ENCODE measurements around the gene KNTC1. TPM values are rescaled to one million over a fixed set of nuclear protein-coding genes. Genes with fewer than 3 reads are reported as not detected.

KNTC1 gene
- total RNA-seq, 1 experiment from 2014 or later = 67.7 TPM

GRCh38 chr12:122656298-122656697 lies 129.2 kb downstream of the KNTC1 start:
- Histone ChIP-seq H3K36me3 (ENCODE audit: low read depth) (no peaks in the 10 kb centered on the region), H3F3A (ENCODE audit: insufficient read depth, low read depth) (peaks cover 7% of the 10 kb centered on the region), H3K27ac (no peak overlapping the region), H3K27me3 (ENCODE audit: insufficient read depth, low read depth) (no peaks in the 10 kb centered on the region), H3K79me2 (ENCODE audit: low read depth) (no peaks in the 10 kb centered on the region), H3K9me3 (ENCODE audit: insufficient read depth, low read depth) (no peaks in the 10 kb centered on the region), H3K4me3 (no peak overlapping the region), H3K4me2 (no peak overlapping the region), H2AFZ (no peak overlapping the region), H4K20me1 (ENCODE audit: insufficient read depth) (no peaks in the 10 kb centered on the region), H3K4me1 (replicated peaks; ENCODE audit: insufficient read depth) (no peaks in the 10 kb centered on the region), H3K9me2 (ENCODE audit: insufficient read depth) (no peaks in the 10 kb centered on the region)
- no peak for DNase-seq
- CTCF ChIA-PET = no interaction called here
- POLR2A ChIA-PET (ENCODE audit: unreplicated experiment) = no interaction called here
- no TSS peak for BruUV-seq (replicated peaks)
- intact Hi-C loops (cut with micrococcal nuclease; ENCODE audit: unreplicated experiment) = no loop called here
- TF ChIP-seq CTCF (conservative IDR thresholded peaks at IDR 0.05) (no peak), EZH2 (IDR thresholded peaks at IDR 0.05; ENCODE audit: low read depth) (no peak)

GRCh38 chr12:122659579-122659978 lies 132.5 kb downstream of the KNTC1 start:
- H3K27ac ChIP-seq = no peak overlapping the region
- no peak overlapping the region for H2AFZ ChIP-seq
- H3K4me2 ChIP-seq = no peak overlapping the region
- DNase-seq = no peak
- ChIA-PET CTCF (interaction anchor here (0.6 kb wide), 1 partner anchor 157 kb away, joined by 7 read pairs; no protein-coding TSS in a partner anchor), POLR2A (ENCODE audit: unreplicated experiment) (no interaction called here)
- no peaks in the 10 kb centered on the region for H3K9me3 ChIP-seq (ENCODE audit: insufficient read depth, low read depth)
- no TSS peak for BruUV-seq (replicated peaks)
- H3F3A ChIP-seq (ENCODE audit: insufficient read depth, low read depth) = no peaks in the 10 kb centered on the region
- H3K36me3 ChIP-seq (ENCODE audit: low read depth) = no peaks in the 10 kb centered on the region
- H3K9me2 ChIP-seq (ENCODE audit: insufficient read depth) = no peaks in the 10 kb centered on the region
- TF ChIP-seq EZH2 (IDR thresholded peaks at IDR 0.05; ENCODE audit: low read depth) = no peak
- TF ChIP-seq CTCF (conservative IDR thresholded peaks at IDR 0.05) = no peak
- H4K20me1 ChIP-seq (ENCODE audit: insufficient read depth) = no peaks in the 10 kb centered on the region
- no peaks in the 10 kb centered on the region for H3K79me2 ChIP-seq (ENCODE audit: low read depth)
- H3K27me3 ChIP-seq (ENCODE audit: insufficient read depth, low read depth) = no peaks in the 10 kb centered on the region
- intact Hi-C loops (cut with micrococcal nuclease; ENCODE audit: unreplicated experiment) = no loop called here
- H3K4me3 ChIP-seq = no peak overlapping the region
- H3K4me1 ChIP-seq (replicated peaks; ENCODE audit: insufficient read depth) = no peaks in the 10 kb centered on the region

GRCh38 chr12:122661246-122661645 lies 134.2 kb downstream of the KNTC1 start:
- Histone ChIP-seq H3K27ac (no peak overlapping the region), H3K36me3 (ENCODE audit: low read depth) (no peaks in the 10 kb centered on the region), H3F3A (ENCODE audit: insufficient read depth, low read depth) (no peaks in the 10 kb centered on the region), H4K20me1 (ENCODE audit: insufficient read depth) (no peaks in the 10 kb centered on the region), H3K27me3 (ENCODE audit: insufficient read depth, low read depth) (no peaks in the 10 kb centered on the region), H3K9me3 (ENCODE audit: insufficient read depth, low read depth) (no peaks in the 10 kb centered on the region), H3K4me3 (no peak overlapping the region), H2AFZ (no peak overlapping the region), H3K79me2 (ENCODE audit: low read depth) (no peaks in the 10 kb centered on the region), H3K4me2 (no peak overlapping the region), H3K4me1 (replicated peaks; ENCODE audit: insufficient read depth) (no peaks in the 10 kb centered on the region), H3K9me2 (ENCODE audit: insufficient read depth) (no peaks in the 10 kb centered on the region)
- BruUV-seq (replicated peaks) = no TSS peak
- TF ChIP-seq EZH2 (IDR thresholded peaks at IDR 0.05; ENCODE audit: low read depth) (no peak), CTCF (conservative IDR thresholded peaks at IDR 0.05) (no peak)
- intact Hi-C loops (cut with micrococcal nuclease; ENCODE audit: unreplicated experiment) = no loop called here
- no peak for DNase-seq
- ChIA-PET CTCF (no interaction called here), POLR2A (ENCODE audit: unreplicated experiment) (no interaction called here)
